K562 (cell line): ENCODE measurements around the gene CCNI. TPM values are rescaled to one million over a fixed set of nuclear protein-coding genes. Genes with fewer than 3 reads are reported as not detected.

Experiments
- ARNT ChIP-seq, 2 experiments: fragments of 450-650 bp; IDR thresholded peaks; 2 replicates each; pipeline ENCODE4 v1.6.1; 2016; ENCODE audit warnings: mild to moderate bottlenecking in 1 of 2
- BACH1 ChIP-seq: fragments of 200-800 bp; sonication (Bioruptor generic); IDR thresholded peaks from 2 replicates; pipeline ENCODE4 v1.6.1; 2016; ENCODE audit warnings: missing genetic modification characterization, missing compliant biosample characterization
- CEBPG ChIP-seq, 3 experiments: fragments of 200-800 bp in 1 of 3; sonication (Bioruptor generic) in 1 of 3; sonication (generic) in 1 of 3; formaldehyde crosslinking in 1 of 3; IDR thresholded peaks in 2 of 3; conservative IDR thresholded peaks in 1 of 3; 2 replicates each; pipeline versions ENCODE4 v1.6.1 to v1.8.0; 2016 to 2022; ENCODE audit warnings: missing compliant biosample characterization in 2 of 3, missing genetic modification characterization in 2 of 3, mild to moderate bottlenecking in 1 of 3, missing genetic modification reagents in 1 of 3
- CHD7 ChIP-seq: fragments of 200-600 bp; sonication (generic); IDR thresholded peaks from one replicate; pipeline ENCODE4 v1.6.1; 2012; ENCODE audit warnings: mild to moderate bottlenecking, low read depth, low read length, inconsistent platforms
- ELK1 ChIP-seq: sonication (generic); formaldehyde crosslinking; IDR thresholded peaks from 2 replicates; pipeline ENCODE4 v1.8.1; 2022; ENCODE audit warnings: missing genetic modification reagents
- GABPA ChIP-seq: fragments of 200-800 bp; sonication (Bioruptor generic); conservative IDR thresholded peaks from 2 replicates; pipeline ENCODE4 v1.6.1; 2016; ENCODE audit warnings: low read depth, missing genetic modification characterization, missing compliant biosample characterization
- MAZ ChIP-seq, 2 experiments: fragments of 450-650 bp in 1 of 2; sonication (generic) in 1 of 2; formaldehyde crosslinking; IDR thresholded peaks in 1 of 2; conservative IDR thresholded peaks in 1 of 2; 2 replicates each; pipeline versions ENCODE4 v1.4.0 to v1.5.0; 2020; ENCODE audit warnings: mild to moderate bottlenecking in 1 of 2, missing genetic modification reagents in 1 of 2
- MYNN ChIP-seq, 2 experiments: sonication (generic); formaldehyde crosslinking in 1 of 2; IDR thresholded peaks; 2 replicates each; pipeline versions ENCODE4 v1.5.0 to v1.6.1; 2016 to 2020; ENCODE audit warnings: antibody characterized with exemption in 1 of 2, missing genetic modification reagents in 1 of 2
- PCBP1 ChIP-seq: fragments of 200-400 bp; formaldehyde crosslinking; IDR thresholded peaks from 2 replicates; pipeline ENCODE4 v1.6.1; 2018; ENCODE audit warnings: mild to moderate bottlenecking, low read depth, low read length; ENCODE audit not compliant: poor library complexity, severe bottlenecking
- PHB2 ChIP-seq: fragments of 450-650 bp; IDR thresholded peaks from 2 replicates; pipeline ENCODE4 v1.6.1; 2017; ENCODE audit warnings: low read depth
- ZNF143 ChIP-seq: sonication (generic); formaldehyde crosslinking; IDR thresholded peaks from 2 replicates; pipeline ENCODE4 v1.9.0; 2022; ENCODE audit warnings: mild to moderate bottlenecking, missing genetic modification reagents
- ZNF551 ChIP-seq: fragments of 250-450 bp; sonication (Bioruptor Pico); IDR thresholded peaks from 2 replicates; pipeline ENCODE4 v1.5.0; 2021; ENCODE audit warnings: mild to moderate bottlenecking, moderate library complexity
- ZNF766 ChIP-seq: fragments of 200-800 bp; sonication (Bioruptor generic); conservative IDR thresholded peaks from 2 replicates; pipeline ENCODE4 v1.6.1; 2016; ENCODE audit warnings: missing genetic modification characterization, missing compliant biosample characterization
- polyA plus RNA-seq, 8 experiments: library from polyadenylated mRNA; depleted of rRNA in 4 of 8; stranded (reverse) in 5 of 8; unstranded in 3 of 8; fragments of >200 nt; fragmentation: Nextera tagmentation in 2 of 8; fragmentation: Illumina TruSeq in 1 of 8; extraction: Ambion mirVana in 2 of 8; extraction: Trizol in 1 of 8; gene quantifications; 2 replicates each; pipeline versions ENCODE4 v1.2.1 to v1.2.3, GENCODE V29; 2011 to 2014; ENCODE audit warnings: inconsistent platforms in 1 of 8, missing spikeins in 1 of 8
- total RNA-seq, 7 experiments: library from RNA; depleted of rRNA in 6 of 7; stranded (reverse); fragments of >200 nt in 6 of 7; fragmentation: Illumina TruSeq in 2 of 7; extraction: Trizol in 2 of 7; gene quantifications; 2 replicates each; pipeline versions ENCODE4 v1.2.1 to v1.2.3, GENCODE V29; 2011 to 2021; ENCODE audit warnings: low replicate concordance in 1 of 7
- TF ChIP-seq, protein P1 (sequence below), 2 experiments: fragments of 450-650 bp; IDR thresholded peaks; 2 replicates each; pipeline ENCODE4 v1.6.1; 2016

The CCNI gene
- total and polyA plus RNA-seq, 9 of the 15 experiments (the other 6 are each of a cell fraction or from before 2014, with no cell fraction given) = 43.3 to 159 (median 98.5) TPM

DNA sequence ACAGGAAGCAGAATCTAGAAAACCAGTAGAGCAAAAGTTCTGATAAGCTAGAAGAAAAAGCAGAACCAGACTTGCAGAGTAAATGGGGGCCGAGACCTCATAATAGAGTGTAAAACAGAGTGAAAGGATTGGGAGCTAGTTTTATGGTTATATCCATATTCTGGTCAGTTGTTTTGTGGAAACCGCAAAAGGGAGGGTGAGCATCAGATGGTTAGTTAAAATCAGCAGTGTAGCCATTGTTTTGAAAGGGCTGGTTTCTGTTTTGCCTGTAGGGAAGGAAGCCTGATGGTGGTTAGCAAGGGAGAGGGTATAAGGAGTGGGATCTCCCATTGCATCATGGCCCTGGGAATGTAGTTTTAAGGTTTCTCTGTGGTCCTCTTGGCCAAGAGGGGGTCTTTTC is 17.2 kb upstream of the CCNI start (continued):
- TF ChIP-seq CEBPG (CRISPR knock-in tag; IDR thresholded peaks at IDR 0.05) (no peak), CEBPG (tag; conservative IDR thresholded peaks at IDR 0.05 in 1 of 2, IDR thresholded peaks at IDR 0.05 in 1 of 2) (peak; percentile 75 to 91), GABPA (tag) (peak; percentile 26; the same call in 1 of the 2 replicates), ELK1 (CRISPR knock-in tag) (no peak), ARNT (IDR thresholded peaks at IDR 0.05) (peak in 1 of 2 experiments; percentile 44; a peak in 1 of 4 replicates), CHD7 (no peak), MYNN (IDR thresholded peaks at IDR 0.05) (no peak), MYNN (CRISPR knock-in tag; IDR thresholded peaks at IDR 0.05) (no peak), ZNF766 (CRISPR knock-in tag) (0 out of 2 replicates have a peak, but pooled peaks have one; percentile 26), PCBP1 (no peak), ZNF143 (CRISPR knock-in tag) (no peak), BACH1 (tag) (no peak; the same call in 1 of the 2 replicates), MAZ (CRISPR knock-in tag; conservative IDR thresholded peaks at IDR 0.05 in 1 of 2, IDR thresholded peaks at IDR 0.05 in 1 of 2) (no peak; a peak in 1 of 4 replicates), ZNF551 (CRISPR knock-in tag) (no peak), PHB2 (no peak)
- TF ChIP-seq, protein P1, sequence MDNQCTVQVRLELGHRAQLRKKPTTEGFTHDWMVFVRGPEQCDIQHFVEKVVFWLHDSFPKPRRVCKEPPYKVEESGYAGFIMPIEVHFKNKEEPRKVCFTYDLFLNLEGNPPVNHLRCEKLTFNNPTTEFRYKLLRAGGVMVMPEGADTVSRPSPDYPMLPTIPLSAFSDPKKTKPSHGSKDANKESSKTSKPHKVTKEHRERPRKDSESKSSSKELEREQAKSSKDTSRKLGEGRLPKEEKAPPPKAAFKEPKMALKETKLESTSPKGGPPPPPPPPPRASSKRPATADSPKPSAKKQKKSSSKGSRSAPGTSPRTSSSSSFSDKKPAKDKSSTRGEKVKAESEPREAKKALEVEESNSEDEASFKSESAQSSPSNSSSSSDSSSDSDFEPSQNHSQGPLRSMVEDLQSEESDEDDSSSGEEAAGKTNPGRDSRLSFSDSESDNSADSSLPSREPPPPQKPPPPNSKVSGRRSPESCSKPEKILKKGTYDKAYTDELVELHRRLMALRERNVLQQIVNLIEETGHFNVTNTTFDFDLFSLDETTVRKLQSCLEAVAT (IDR thresholded peaks at IDR 0.05) = no peak
